ENCODE measurements around the gene HOXB4. TPM values are rescaled to one million over a fixed set of nuclear protein-coding genes. Genes with fewer than 3 reads are reported as not detected.

HOXB4 gene
- polyA plus RNA-seq, 1 experiment, result 5.8 TPM

GRCh38 chr17:48579760-48580554 is 1.8 kb upstream of the HOXB4 start:
- Histone ChIP-seq H3K27ac (ENCODE audit: low read depth, low read length) (peak overlapping the region; percentile 98), H3K4me3 (ENCODE audit: low read depth, low read length) (peak overlapping the region; percentile 90), H3K9me3 (ENCODE audit: control insufficient read depth, insufficient read depth, low read length) (no peaks in the 10 kb centered on the region; the same call in 1 of the 2 replicates), H3K27me3 (ENCODE audit: control insufficient read depth, insufficient read depth, low read length) (no peaks in the 10 kb centered on the region)
- POLR2A ChIA-PET, result interaction anchor here (0.5 to 1.0 kb wide), 5 partner anchors 12 to 38 kb away, joined by 3 to 10 read pairs (median 8); no protein-coding TSS in a partner anchor
- TF ChIP-seq, protein P1, sequence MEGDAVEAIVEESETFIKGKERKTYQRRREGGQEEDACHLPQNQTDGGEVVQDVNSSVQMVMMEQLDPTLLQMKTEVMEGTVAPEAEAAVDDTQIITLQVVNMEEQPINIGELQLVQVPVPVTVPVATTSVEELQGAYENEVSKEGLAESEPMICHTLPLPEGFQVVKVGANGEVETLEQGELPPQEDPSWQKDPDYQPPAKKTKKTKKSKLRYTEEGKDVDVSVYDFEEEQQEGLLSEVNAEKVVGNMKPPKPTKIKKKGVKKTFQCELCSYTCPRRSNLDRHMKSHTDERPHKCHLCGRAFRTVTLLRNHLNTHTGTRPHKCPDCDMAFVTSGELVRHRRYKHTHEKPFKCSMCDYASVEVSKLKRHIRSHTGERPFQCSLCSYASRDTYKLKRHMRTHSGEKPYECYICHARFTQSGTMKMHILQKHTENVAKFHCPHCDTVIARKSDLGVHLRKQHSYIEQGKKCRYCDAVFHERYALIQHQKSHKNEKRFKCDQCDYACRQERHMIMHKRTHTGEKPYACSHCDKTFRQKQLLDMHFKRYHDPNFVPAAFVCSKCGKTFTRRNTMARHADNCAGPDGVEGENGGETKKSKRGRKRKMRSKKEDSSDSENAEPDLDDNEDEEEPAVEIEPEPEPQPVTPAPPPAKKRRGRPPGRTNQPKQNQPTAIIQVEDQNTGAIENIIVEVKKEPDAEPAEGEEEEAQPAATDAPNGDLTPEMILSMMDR (IDR thresholded peaks at IDR 0.05; ENCODE audit: low read depth, low read length), result no peak
- CTCF ChIA-PET, result interaction anchor here (0.7 kb wide), 1 partner anchor 239 kb away, joined by 7 read pairs; no protein-coding TSS in a partner anchor
- no peak for DNase-seq (ENCODE audit: low read depth, low spot score)

DNA sequence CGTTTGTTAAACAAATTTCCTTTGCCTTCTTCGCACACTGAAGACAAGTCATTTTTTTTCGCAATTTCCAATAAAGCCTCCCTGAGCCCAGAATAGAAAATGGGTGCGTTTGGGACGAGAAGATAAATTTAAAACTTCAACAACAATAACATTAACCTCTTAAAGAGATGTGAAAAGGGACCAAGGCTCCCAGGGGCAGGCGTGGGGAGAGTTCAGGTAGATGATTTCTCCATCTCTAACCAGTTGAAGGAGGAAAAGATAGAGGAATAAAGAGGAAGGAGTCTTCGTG is 1.3 kb upstream of the HOXB4 start:
- Histone ChIP-seq H3K4me3 (ENCODE audit: low read depth, low read length) (peak overlapping the region; percentile 90), H3K9me3 (ENCODE audit: control insufficient read depth, insufficient read depth, low read length) (no peaks in the 10 kb centered on the region; the same call in 1 of the 2 replicates), H3K27me3 (ENCODE audit: control insufficient read depth, insufficient read depth, low read length) (no peaks in the 10 kb centered on the region), H3K27ac (ENCODE audit: low read depth, low read length) (peak overlapping the region; percentile 98)
- POLR2A ChIA-PET, result interaction anchor here (0.7 to 2.2 kb wide), 6 partner anchors 10 to 38 kb away, joined by 3 to 10 read pairs (median 8); no protein-coding TSS in a partner anchor
- CTCF ChIA-PET, result interaction anchor here (1.0 to 1.1 kb wide), 2 partner anchors 8 to 13 kb away, joined by 3 to 4 read pairs; partner anchors contain the start of gene HOXB5
- no peak for DNase-seq (ENCODE audit: low read depth, low spot score)
- TF ChIP-seq, protein P1 (IDR thresholded peaks at IDR 0.05; ENCODE audit: low read depth, low read length), result no peak

- ChIA-PET CTCF (interaction anchor here (1.0 to 1.1 kb wide), 2 partner anchors 9 to 14 kb away, joined by 3 to 4 read pairs; partner anchors contain the start of gene HOXB5), POLR2A (interaction anchor here (1.0 to 2.2 kb wide), 3 partner anchors 10 to 37 kb away, joined by 3 to 10 read pairs (median 5); no protein-coding TSS in a partner anchor)
- TF ChIP-seq, protein P1 (IDR thresholded peaks at IDR 0.05; ENCODE audit: low read depth, low read length), result no peak
- Histone ChIP-seq H3K4me3 (ENCODE audit: low read depth, low read length) (peak overlapping the region; percentile 90), H3K27me3 (ENCODE audit: control insufficient read depth, insufficient read depth, low read length) (no peaks in the 10 kb centered on the region), H3K27ac (ENCODE audit: low read depth, low read length) (peak overlapping the region; percentile 98), H3K9me3 (ENCODE audit: control insufficient read depth, insufficient read depth, low read length) (no peaks in the 10 kb centered on the region; the same call in 1 of the 2 replicates)
- DNase-seq (ENCODE audit: low read depth, low spot score), result no peak
Observed at GRCh38 chr17:48578616-48579470, 693 bp upstream of the HOXB4 start.

- POLR2A ChIA-PET, result interaction anchor here (0.5 to 3.1 kb wide), 7 partner anchors 8 to 548 kb away, joined by 3 to 11 read pairs (median 4); no protein-coding TSS in a partner anchor
- CTCF ChIA-PET, result no interaction called here
Observed at GRCh38 chr17:48577330-48577945, 712 bp downstream of the HOXB4 start.

More at GRCh38 chr17:48577330-48577945, 712 bp downstream of the HOXB4 start:
- Histone ChIP-seq H3K9me3 (ENCODE audit: control insufficient read depth, insufficient read depth, low read length) (no peaks in the 10 kb centered on the region; the same call in 1 of the 2 replicates), H3K27me3 (ENCODE audit: control insufficient read depth, insufficient read depth, low read length) (no peaks in the 10 kb centered on the region), H3K27ac (ENCODE audit: low read depth, low read length) (peak overlapping the region; percentile 91), H3K4me3 (ENCODE audit: low read depth, low read length) (peak overlapping the region; percentile 90)
- TF ChIP-seq, protein P1 (IDR thresholded peaks at IDR 0.05; ENCODE audit: low read depth, low read length), result no peak
- DNase-seq (ENCODE audit: low read depth, low spot score), result no peak
